Placental epithelial cell (primary cell): ENCODE data around the gene TDRD7. TPM values are rescaled to one million over a fixed set of nuclear protein-coding genes. Genes with fewer than 3 reads are reported as not detected.

Source experiments
- small RNA-seq: library from RNA; depleted of rRNA; stranded (forward); fragments of <200 nt; gene quantifications from one replicate; pipeline ENCODE3, GENCODE V24; 2012
- total RNA-seq: library from RNA; depleted of rRNA; stranded (reverse); fragments of >200 nt; gene quantifications from 2 replicates; pipeline ENCODE4 v1.2.3, GENCODE V29; 2012

The TDRD7 gene
- 5.1 and 7.3 TPM in 2 replicates for total RNA-seq

GRCh38 chr9:97411789-97412625 lies at the start of gene TDRD7:
Gene TDRD7, plus strand, starts transcription at chr9:97412096. Its CDS starts 16,370 bp downstream, at chr9:97428466.

GRCh38 chr9:97501177-97501971 lies 89.5 kb downstream of the TDRD7 start, which contains the start of gene TMOD1:
Gene TMOD1, plus strand, starts transcription at chr9:97501666. Its CDS starts 22,523 bp downstream, at chr9:97524189.

Small RNAs within 50 kb of the gene (small RNA-seq; reads per million reads assigned to genes)
- gene MIR1302-8, result not detected

Other genes with a start within 250 kb of the TDRD7 start
- 2.9 and 11.4 TPM in 2 replicates for gene CCDC180, start 104.4 kb upstream of the TDRD7 start, total RNA-seq
- not detected in 2 replicates for gene TMOD1, start 89.6 kb downstream of the TDRD7 start, total RNA-seq
- gene TSTD2, start 221.3 kb downstream of the TDRD7 start, total RNA-seq, result 16.5 and 16.9 TPM in 2 replicates
- 22.0 and 51.2 TPM in 2 replicates for gene NCBP1, start 221.7 kb downstream of the TDRD7 start, total RNA-seq